NCI-H345 (cell line): ENCODE measurements around the gene HS3ST5.

Experiments
- DNase-seq: peaks from one replicate; lab custom pipeline; 2025; lab: John Stamatoyannopoulos, UW

HS3ST5 gene

GRCh38 chr6:114194362-114195026 is 148.3 kb downstream of the HS3ST5 start:
- no peak for DNase-seq

- no peak for DNase-seq
These were observed 155.3 kb downstream of the HS3ST5 start for GRCh38 chr6:114187563-114187962.

GRCh38 chr6:114181664-114182063 is 161.2 kb downstream of the HS3ST5 start:
- DNase-seq, result no peak

- DNase-seq, result no peak
These were observed 163.4 kb downstream of the HS3ST5 start for GRCh38 chr6:114179411-114179810.

GRCh38 chr6:114176726-114177125 is 166.1 kb downstream of the HS3ST5 start:
- DNase-seq, result no peak

GRCh38 chr6:114172576-114173260 is 170.1 kb downstream of the HS3ST5 start:
- no peak for DNase-seq

- DNase-seq, result no peak
These were observed 171.3 kb downstream of the HS3ST5 start for GRCh38 chr6:114171473-114171872.

GRCh38 chr6:114170958-114171387 is 171.8 kb downstream of the HS3ST5 start:
- no peak for DNase-seq

- DNase-seq, result no peak
These were observed 172.5 kb downstream of the HS3ST5 start for GRCh38 chr6:114170372-114170771.

- DNase-seq, result no peak
These were observed 173.1 kb downstream of the HS3ST5 start for GRCh38 chr6:114169763-114170162.

- no peak for DNase-seq
These were observed 174.9 kb downstream of the HS3ST5 start for GRCh38 chr6:114167583-114168576.

GRCh38 chr6:114164207-114164606 is 178.6 kb downstream of the HS3ST5 start:
- no peak for DNase-seq

GRCh38 chr6:114162691-114163347 is 180.0 kb downstream of the HS3ST5 start:
- no peak for DNase-seq

- no peak for DNase-seq
These were observed 181.9 kb downstream of the HS3ST5 start for GRCh38 chr6:114160881-114161280.

GRCh38 chr6:114159727-114160126 is 183.1 kb downstream of the HS3ST5 start:
- no peak for DNase-seq

- DNase-seq, result no peak
These were observed 183.8 kb downstream of the HS3ST5 start for GRCh38 chr6:114158838-114159694.

- DNase-seq, result no peak
These were observed 184.4 kb downstream of the HS3ST5 start for GRCh38 chr6:114158411-114158810.

- DNase-seq, result no peak
These were observed 185.0 kb downstream of the HS3ST5 start for GRCh38 chr6:114157848-114158247.

GRCh38 chr6:114155763-114156162 is 187.1 kb downstream of the HS3ST5 start:
- no peak for DNase-seq

GRCh38 chr6:114154812-114155211 is 188.0 kb downstream of the HS3ST5 start:
- no peak for DNase-seq

- no peak for DNase-seq
These were observed 189.4 kb downstream of the HS3ST5 start for GRCh38 chr6:114153448-114153847.
